AG04450 (cell line): ENCODE data around the gene BUB1B. TPM values are rescaled to one million over a fixed set of nuclear protein-coding genes. Genes with fewer than 3 reads are reported as not detected.
"Not testable (repeated sequence)": the region's sequence is repeated elsewhere in the genome, so short reads cannot be mapped to it uniquely, and the experiment has no call there.

Experiments used
- CTCF ChIA-PET: fragments of 300-600, 350-600 bp; formaldehyde crosslinking; extraction: SDS; loops from one replicate; lab custom pipeline; 2022; ENCODE audit warnings: antibody characterized with exemption, inconsistent platforms; lab: Charles Lee
- POLR2A ChIA-PET: fragments of 350-600 bp; formaldehyde crosslinking; extraction: SDS; loops from one replicate; lab custom pipeline; 2021; ENCODE audit warnings: antibody characterized with exemption, inconsistent platforms; lab: Yijun Ruan, JAX
- DNase-seq: peaks from one replicate; pipeline ENCODE4 v3.0.0-alpha.2; 2011; ENCODE audit warnings: low read depth, low spot score
- H3K27ac ChIP-seq: one replicate; pipeline ENCODE4 v1.5.1; 2012; ENCODE audit warnings: low read depth, low read length, control low read depth
- H3K27me3 ChIP-seq: one replicate; pipeline ENCODE4 v1.6.0; 2012; ENCODE audit warnings: low read length; ENCODE audit not compliant: control insufficient read depth, insufficient read depth
- H3K4me3 ChIP-seq: 2 replicates; pipeline ENCODE4 v1.5.1; 2011; ENCODE audit warnings: mild to moderate bottlenecking, low read depth, low read length, control low read depth
- H3K9me3 ChIP-seq: 2 replicates; pipeline ENCODE4 v1.5.1; 2012; ENCODE audit warnings: low read length; ENCODE audit not compliant: control insufficient read depth, insufficient read depth
- CTCF ChIP-seq: IDR thresholded peaks from 2 replicates; pipeline ENCODE4 v1.5.1; 2011; ENCODE audit warnings: low read depth, low read length, control low read depth, inconsistent platforms
- polyA minus RNA-seq: library from RNA; depleted of rRNA, polyadenylated mRNA; stranded (reverse); fragments of >200 nt; gene quantifications from 2 replicates; pipeline ENCODE4 v1.2.3, GENCODE V29; 2011; rRNA and poly(A)+ RNA removed
- polyA plus RNA-seq: library from polyadenylated mRNA; depleted of rRNA; stranded (reverse); fragments of >200 nt; gene quantifications from 2 replicates; pipeline ENCODE4 v1.2.3, GENCODE V29; 2011; rRNA removed

Gene BUB1B
- polyA plus RNA-seq (8.2 and 9.0 TPM in 2 replicates), polyA minus RNA-seq (6.2 and 7.6 TPM in 2 replicates)

DNA sequence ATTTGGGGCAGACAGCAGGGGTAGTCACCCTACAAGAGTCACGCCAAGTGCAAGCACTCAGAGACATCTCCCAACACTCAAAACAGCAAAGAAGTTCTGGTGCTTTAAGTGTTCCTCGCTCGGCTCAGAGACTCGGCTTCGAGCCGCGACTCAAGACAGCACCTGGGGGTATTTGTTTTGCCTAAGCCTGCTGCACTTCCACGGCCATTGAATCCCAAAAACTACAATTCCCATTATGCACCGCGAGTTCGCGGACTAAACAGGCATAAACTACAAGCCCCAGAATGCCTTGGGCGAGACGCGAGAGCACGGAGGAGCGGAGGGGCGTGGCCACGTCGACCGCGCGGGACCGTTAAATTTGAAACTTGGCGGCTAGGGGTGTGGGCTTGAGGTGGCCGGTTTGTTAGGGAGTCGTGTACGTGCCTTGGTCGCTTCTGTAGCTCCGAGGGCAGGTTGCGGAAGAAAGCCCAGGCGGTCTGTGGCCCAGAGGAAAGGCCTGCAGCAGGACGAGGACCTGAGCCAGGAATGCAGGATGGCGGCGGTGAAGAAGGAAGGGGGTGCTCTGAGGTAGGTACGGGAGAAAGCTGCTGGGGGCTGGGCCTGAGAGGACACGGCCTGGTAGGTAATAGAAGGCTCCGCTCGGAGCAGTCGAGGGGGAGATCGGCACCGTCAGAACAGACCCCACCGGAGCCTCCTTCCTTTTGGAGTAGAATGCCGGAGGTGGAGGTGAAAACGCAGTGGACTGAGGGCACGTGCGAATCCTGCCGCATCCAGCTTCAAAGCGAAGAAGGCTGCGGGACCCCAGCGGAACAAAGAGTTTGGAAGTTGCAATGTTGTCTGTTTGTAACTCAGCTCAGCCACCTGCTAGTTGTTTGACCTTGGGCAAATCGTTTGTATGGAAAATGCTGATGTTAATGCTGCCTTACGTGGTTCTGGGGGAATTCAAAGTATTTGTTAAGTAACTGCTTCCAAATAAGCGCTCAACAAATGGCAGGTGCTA, at the start of gene BUB1B:
BUB1B (plus strand) TSS at position 381 of the 1,000 bp plus-strand sequence; CDS start at position 533, 152 bp downstream.
- DNase-seq = peak; percentile 72
- Histone ChIP-seq H3K27ac (no peak within 1 kb of the TSS), H3K27me3 (no peaks in the 10 kb centered on the region), H3K9me3 (no peaks in the 10 kb centered on the region), H3K4me3 (peak within 1 kb of the TSS; percentile 99)
- TF ChIP-seq CTCF = no peak
- ChIA-PET POLR2A (interaction anchor here (1.0 to 1.2 kb wide), 2 partner anchors 11 to 113 kb away, joined by 3 read pairs; no protein-coding TSS in a partner anchor), CTCF (interaction anchor here (0.9 to 1.5 kb wide), 4 partner anchors 56 to 114 kb away, joined by 3 to 5 read pairs (median 4); no protein-coding TSS in a partner anchor)

GRCh38 chr15:40111888-40112287, 49.0 kb upstream of the BUB1B start:
- no peak overlapping the region for H3K4me3 ChIP-seq
- POLR2A ChIA-PET = no interaction called here
- CTCF ChIA-PET = interaction anchor here (0.6 to 1.6 kb wide), 2 partner anchors 66 to 172 kb away, joined by 4 to 5 read pairs; no protein-coding TSS in a partner anchor

GRCh38 chr15:40112789-40113188, 48.1 kb upstream of the BUB1B start:
- CTCF ChIA-PET = interaction anchor here (0.8 to 3.5 kb wide), 3 partner anchors 8 to 104 kb away, joined by 3 to 29 read pairs (median 4); no protein-coding TSS in a partner anchor
- no peak for DNase-seq
- peaks cover 36% of the 10 kb centered on the region for H3K27me3 ChIP-seq
- H3K4me3 ChIP-seq = no peak overlapping the region
- H3K9me3 ChIP-seq = no peaks in the 10 kb centered on the region; the same call in 1 of the 2 replicates
- H3K27ac ChIP-seq = no peak overlapping the region
- POLR2A ChIA-PET = interaction anchor here (0.6 kb wide), 1 partner anchor 54 kb away, joined by 5 read pairs; no protein-coding TSS in a partner anchor
- no peak for TF ChIP-seq CTCF

More at GRCh38 chr15:40111888-40112287, 49.0 kb upstream of the BUB1B start:
- Histone ChIP-seq H3K27ac (no peak overlapping the region), H3K27me3 (peaks cover 36% of the 10 kb centered on the region), H3K9me3 (no peaks in the 10 kb centered on the region; the same call in 1 of the 2 replicates)
- no peak for DNase-seq
- no peak for TF ChIP-seq CTCF

GRCh38 chr15:40114218-40114617, 46.7 kb upstream of the BUB1B start:
- no peaks in the 10 kb centered on the region; the same call in 1 of the 2 replicates for H3K9me3 ChIP-seq
- ChIA-PET CTCF (interaction anchor here (1.1 to 3.5 kb wide), 2 partner anchors 9 to 69 kb away, joined by 3 to 29 read pairs; no protein-coding TSS in a partner anchor), POLR2A (no interaction called here)
- no peak for DNase-seq
- no peak for TF ChIP-seq CTCF
- H3K27me3 ChIP-seq = peaks cover 36% of the 10 kb centered on the region
- H3K27ac ChIP-seq = no peak overlapping the region
- no peak overlapping the region for H3K4me3 ChIP-seq

GRCh38 chr15:40115106-40115505, 45.8 kb upstream of the BUB1B start:
- POLR2A ChIA-PET, DNase-seq, H3K27ac ChIP-seq, H3K9me3 ChIP-seq, H3K4me3 ChIP-seq: not testable (repeated sequence)
- CTCF ChIA-PET = interaction anchor here (1.1 to 3.5 kb wide), 2 partner anchors 10 to 69 kb away, joined by 3 to 29 read pairs; no protein-coding TSS in a partner anchor
- H3K27me3 ChIP-seq = peaks cover 36% of the 10 kb centered on the region
